ENCODE results near the gene COL27A1.

- TF ChIP-seq CTCF (IDR thresholded peaks at IDR 0.05) (no peak), POLR2A (IDR thresholded peaks at IDR 0.05) (no peak)
These were observed 21.4 kb downstream of the COL27A1 start for GRCh38 chr9:114176624-114177291.

All from prostate gland (tissue), 2 donors.